IMR-90 (cell line): ENCODE results near the gene PDYN. TPM values are rescaled to one million over a fixed set of nuclear protein-coding genes. Genes with fewer than 3 reads are reported as not detected.

Experiments used
- ATAC-seq: fragments of 200-7000 bp; cut with Tn5 transposase; 2 replicates; pipeline ENCODE4 v1.9.1; 2020; ENCODE audit warnings: low read depth, mild to moderate bottlenecking, moderate library complexity
- BruUV-seq: library from RNA; stranded (reverse); fragments of 400-500 nt; replicated peaks from 2 replicates; lab custom pipeline; 2021; lab: Mats Ljungman, UMichigan
- CTCF ChIA-PET: fragments of 300-600 bp; formaldehyde crosslinking; extraction: SDS; loops from one replicate; lab custom pipeline; 2021; ENCODE audit warnings: antibody characterized with exemption; lab: Yijun Ruan, JAX
- POLR2A ChIA-PET: fragments of 300-600 bp; sonication (Branson Sonifier 250); formaldehyde crosslinking; loops from one replicate; lab custom pipeline; 2022; ENCODE audit warnings: antibody characterized with exemption; ENCODE audit not compliant: unreplicated experiment; lab: Charles Lee
- DNase-seq: peaks from one replicate; pipeline ENCODE4 v3.0.0; 2013
- H2AFZ ChIP-seq: replicated peaks from 2 replicates; pipeline ENCODE3; 2013; ENCODE audit warnings: low read length, mild to moderate bottlenecking; ENCODE audit not compliant: poor library complexity
- H2AK5ac ChIP-seq: 2 replicates; pipeline ENCODE4 v1.6.1; 2013; ENCODE audit warnings: low read depth, low read length, inconsistent platforms
- H2AK9ac ChIP-seq: replicated peaks from 2 replicates; pipeline ENCODE3; 2013; ENCODE audit warnings: mild to moderate bottlenecking, low read depth, low read length, moderate library complexity; ENCODE audit not compliant: poor library complexity
- H2BK120ac ChIP-seq: 2 replicates; pipeline ENCODE4 v1.6.1; 2013; ENCODE audit warnings: low read depth, low read length, inconsistent platforms
- H2BK15ac ChIP-seq: 3 replicates; pipeline ENCODE4 v1.6.1; 2013; ENCODE audit warnings: low read depth, low read length, inconsistent platforms
- H2BK20ac ChIP-seq: 2 replicates; pipeline ENCODE4 v1.6.1; 2013; ENCODE audit warnings: low read depth, mild to moderate bottlenecking, inconsistent platforms, low read length, moderate library complexity
- H2BK5ac ChIP-seq: 2 replicates; pipeline ENCODE4 v1.6.1; 2013; ENCODE audit warnings: mild to moderate bottlenecking, low read depth, low read length, inconsistent platforms; ENCODE audit not compliant: poor library complexity, severe bottlenecking
- H3K14ac ChIP-seq: replicated peaks from 2 replicates; pipeline ENCODE4 v1.6.1; 2013; ENCODE audit warnings: low read depth, low read length, inconsistent platforms
- H3K18ac ChIP-seq: 2 replicates; pipeline ENCODE4 v1.6.1; 2013; ENCODE audit warnings: low read depth, low read length, control low read depth
- H3K23ac ChIP-seq: 2 replicates; pipeline ENCODE4 v1.6.1; 2013; ENCODE audit warnings: low read depth, low read length, inconsistent platforms
- H3K27ac ChIP-seq: 2 replicates; pipeline ENCODE4 v1.5.1; 2013; ENCODE audit warnings: mild to moderate bottlenecking, control low read depth, low read length; ENCODE audit not compliant: insufficient read depth
- H3K27me3 ChIP-seq: 2 replicates; pipeline ENCODE4 v1.6.1; 2013; ENCODE audit warnings: low read length; ENCODE audit not compliant: control insufficient read depth, insufficient read depth
- H3K36me3 ChIP-seq: 2 replicates; pipeline ENCODE4 v1.6.1; 2013; ENCODE audit warnings: low read length, mixed read lengths; ENCODE audit not compliant: control insufficient read depth, insufficient read depth
- H3K4ac ChIP-seq: 2 replicates; pipeline ENCODE4 v1.6.1; 2013; ENCODE audit warnings: low read depth, low read length, inconsistent platforms
- H3K4me1 ChIP-seq: 2 replicates; pipeline ENCODE4 v1.6.1; 2013; ENCODE audit warnings: low read length, mixed read lengths; ENCODE audit not compliant: control insufficient read depth, insufficient read depth
- H3K4me2 ChIP-seq: 2 replicates; pipeline ENCODE4 v1.6.1; 2013; ENCODE audit warnings: low read depth, mild to moderate bottlenecking, control low read depth, low read length, moderate library complexity
- H3K4me3 ChIP-seq: 2 replicates; pipeline ENCODE4 v1.5.1; 2013; ENCODE audit warnings: low read depth, mild to moderate bottlenecking, control low read depth, low read length, moderate library complexity; ENCODE audit not compliant: insufficient read depth
- H3K56ac ChIP-seq: 2 replicates; pipeline ENCODE4 v1.6.1; 2013; ENCODE audit warnings: low read length, inconsistent platforms; ENCODE audit not compliant: insufficient read depth; ENCODE audit errors: extremely low read depth
- H3K79me1 ChIP-seq, 2 experiments: 2 replicates each; pipeline ENCODE4 v1.6.1; 2013; ENCODE audit warnings: low read length in 2 of 2, inconsistent platforms in 1 of 2, low read depth in 1 of 2
- H3K9ac ChIP-seq: 2 replicates; pipeline ENCODE4 v1.6.1; 2013; ENCODE audit warnings: low read depth, low read length, control low read depth
- H3K9me1 ChIP-seq: 2 replicates; pipeline ENCODE4 v1.6.1; 2013; ENCODE audit warnings: low read length, inconsistent platforms; ENCODE audit not compliant: insufficient read depth
- H3K9me3 ChIP-seq: 2 replicates; pipeline ENCODE4 v1.6.1; 2013; ENCODE audit warnings: low read length; ENCODE audit not compliant: control insufficient read depth, insufficient read depth
- H4K20me1 ChIP-seq: 2 replicates; pipeline ENCODE4 v1.6.1; 2013; ENCODE audit warnings: low read length, inconsistent platforms; ENCODE audit not compliant: insufficient read depth
- H4K5ac ChIP-seq: 2 replicates; pipeline ENCODE4 v1.6.1; 2013; ENCODE audit warnings: mild to moderate bottlenecking, low read depth, low read length, control low read depth
- H4K8ac ChIP-seq, 2 experiments: 2 replicates each; pipeline ENCODE4 v1.6.1; 2013; ENCODE audit warnings: low read depth in 2 of 2, low read length in 2 of 2, control low read depth in 1 of 2, inconsistent platforms in 1 of 2
- H4K91ac ChIP-seq: 2 replicates; pipeline ENCODE4 v1.6.1; 2013; ENCODE audit warnings: low read depth, low read length, inconsistent platforms; ENCODE audit not compliant: insufficient read depth
- BHLHE40 ChIP-seq: fragments of 150-350 bp; IDR thresholded peaks from 2 replicates; pipeline ENCODE4 v1.6.1; 2016; ENCODE audit warnings: mild to moderate bottlenecking, low read depth, low read length
- CEBPB ChIP-seq: IDR thresholded peaks from 2 replicates; pipeline ENCODE4 v1.6.1; 2012; ENCODE audit warnings: low read depth, low read length, improper control_type of control experiment
- CHD1 ChIP-seq: IDR thresholded peaks from 2 replicates; pipeline ENCODE4 v1.6.1; 2012; ENCODE audit warnings: low read depth, low read length, improper control_type of control experiment
- FOS ChIP-seq: fragments of 150-350 bp; IDR thresholded peaks from 2 replicates; pipeline ENCODE4 v1.6.1; 2016; ENCODE audit warnings: low read depth, low read length
- MAFK ChIP-seq: IDR thresholded peaks from 2 replicates; pipeline ENCODE4 v1.6.1; 2012; ENCODE audit warnings: low read depth, low read length, improper control_type of control experiment
- MAZ ChIP-seq: IDR thresholded peaks from 2 replicates; pipeline ENCODE4 v1.6.1; 2012; ENCODE audit warnings: low read depth, mild to moderate bottlenecking, low read length, improper control_type of control experiment, moderate library complexity, borderline replicate concordance
- MXI1 ChIP-seq: IDR thresholded peaks from 2 replicates; pipeline ENCODE4 v1.6.1; 2012; ENCODE audit warnings: low read depth, mild to moderate bottlenecking, low read length, moderate library complexity, borderline replicate concordance
- NFE2L2 ChIP-seq: fragments of 150-350 bp; IDR thresholded peaks from 2 replicates; pipeline ENCODE4 v1.6.1; 2016; ENCODE audit warnings: low read depth, mild to moderate bottlenecking, low read length
- POLR2A ChIP-seq: IDR thresholded peaks from 2 replicates; pipeline ENCODE4 v1.6.1; 2012; ENCODE audit warnings: mild to moderate bottlenecking, low read depth, low read length
- RAD21 ChIP-seq: IDR thresholded peaks from 2 replicates; pipeline ENCODE4 v1.6.1; 2012; ENCODE audit warnings: low read length, improper control_type of control experiment
- RCOR1 ChIP-seq: IDR thresholded peaks from 2 replicates; pipeline ENCODE4 v1.6.1; 2012; ENCODE audit warnings: mild to moderate bottlenecking, low read length, improper control_type of control experiment; ENCODE audit not compliant: insufficient replicate concordance
- RFX5 ChIP-seq: IDR thresholded peaks from 2 replicates; pipeline ENCODE4 v1.8.0; 2012; ENCODE audit warnings: low read depth, mild to moderate bottlenecking, low read length, moderate library complexity
- SMC3 ChIP-seq: fragments of 150-350 bp; IDR thresholded peaks from 2 replicates; pipeline ENCODE4 v1.6.1; 2016; ENCODE audit warnings: low read depth, mild to moderate bottlenecking, antibody characterized with exemption, low read length, moderate library complexity
- USF2 ChIP-seq: fragments of 150-350 bp; IDR thresholded peaks from 2 replicates; pipeline ENCODE4 v1.6.1; 2017; ENCODE audit warnings: mild to moderate bottlenecking, antibody characterized with exemption, low read length, low read depth
- WGBS, 2 experiments: methylation state at CpG; one replicate each; pipeline versions ENCODE4 v1.1.5 to v1.1.7; 2013; ENCODE audit warnings: missing lambda C conversion rate in 2 of 2; ENCODE audit not compliant: insufficient read length in 1 of 2; ENCODE audit errors: extremely low coverage in 2 of 2; 5-methylcytosine and 5-hydroxymethylcytosine counted together
- dilution Hi-C: fragments of 300-500 bp; cut with HindIII; formaldehyde crosslinking; loops from one replicate; pipeline ENCODE4 v1.14.3; 2018; ENCODE audit warnings: low sequenced_read_pairs; ENCODE audit not compliant: unreplicated experiment
- in situ Hi-C: fragments of 300-500 bp; cut with MboI; formaldehyde crosslinking; loops from 3 replicates; pipeline ENCODE4 v1.14.3; 2019; ENCODE audit warnings: low sequenced_read_pairs, inconsistent platforms, mixed read lengths
- intact Hi-C: fragments of 100-400 bp; cut with micrococcal nuclease; formaldehyde crosslinking; loops from 2 replicates; pipeline ENCODE4 v1.10.0; 2022
- polyA plus RNA-seq, 3 experiments: library from polyadenylated mRNA; depleted of rRNA; stranded (reverse); fragments of >200 nt; gene quantifications; 2 replicates each; pipeline ENCODE4 v1.2.3, GENCODE V29; 2012; ENCODE audit warnings: low replicate concordance in 1 of 3
- total RNA-seq: library from RNA; depleted of rRNA; stranded (reverse); fragments of >200 nt; gene quantifications from 2 replicates; pipeline ENCODE4 v1.2.3, GENCODE V29; 2012
- TF ChIP-seq, protein P1 (sequence below): fragments of 150-350 bp; IDR thresholded peaks from 2 replicates; pipeline ENCODE4 v1.6.1; 2016; ENCODE audit warnings: low read depth, mild to moderate bottlenecking, low read length, moderate library complexity, borderline replicate concordance
- TF ChIP-seq, protein P2 (sequence below): conservative IDR thresholded peaks from 2 replicates; pipeline ENCODE4 v1.5.1; 2012; ENCODE audit warnings: mild to moderate bottlenecking, low read depth, low read length, improper control_type of control experiment

PDYN gene
- total and polyA plus RNA-seq, 2 of the 4 experiments (the other 2 are of a cell fraction), result not detected

DNA sequence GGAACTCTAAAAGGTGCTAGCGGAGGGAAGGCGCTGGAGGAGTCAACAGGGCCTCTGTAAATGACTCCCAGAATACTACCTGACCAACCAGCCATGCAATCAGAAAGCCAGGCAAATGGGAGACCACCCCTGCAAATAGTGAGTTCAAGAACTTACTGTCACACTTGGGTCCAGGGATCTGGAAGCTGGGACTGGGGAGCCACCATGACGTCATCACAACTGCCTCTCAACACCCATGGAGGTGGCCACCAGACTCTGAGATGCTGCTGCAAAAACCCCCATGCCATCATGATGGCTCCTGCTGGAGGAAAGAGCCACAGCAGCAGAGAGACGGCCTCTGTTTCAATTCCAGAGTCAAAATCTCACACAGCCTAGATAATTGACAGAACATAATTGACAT is 8.5 kb upstream of the PDYN start:
- Histone ChIP-seq H3K9ac (no peak overlapping the region), H3K4ac (no peak overlapping the region), H2BK15ac (no peak overlapping the region), H3K4me3 (no peak overlapping the region), H3K9me3 (no peaks in the 10 kb centered on the region), H3K79me1 (no peaks in the 10 kb centered on the region), H3K18ac (no peak overlapping the region), H4K20me1 (no peaks in the 10 kb centered on the region), H3K23ac (no peak overlapping the region), H2AFZ (no peak overlapping the region), H4K5ac (no peak overlapping the region), H2BK5ac (no peak overlapping the region), H3K14ac (no peak overlapping the region), H2BK120ac (no peak overlapping the region), H3K36me3 (no peaks in the 10 kb centered on the region), H2AK9ac (no peak overlapping the region), H4K91ac (no peak overlapping the region), H3K4me2 (no peak overlapping the region), H2AK5ac (no peak overlapping the region), H3K27ac (no peak overlapping the region), H4K8ac (no peak overlapping the region), H3K9me1 (no peaks in the 10 kb centered on the region), H3K56ac (no peak overlapping the region), H3K27me3 (peaks cover 3% of the 10 kb centered on the region; the same call in 1 of the 2 replicates), H2BK20ac (no peak overlapping the region), H3K4me1 (no peaks in the 10 kb centered on the region)
- BruUV-seq, result no TSS peak
- CTCF ChIA-PET, result no interaction called here
- in situ Hi-C loops (loop anchor here (10.0 kb wide), 1 partner anchor 172 kb away; no protein-coding TSS in a partner anchor), dilution Hi-C loops (no loop called here), intact Hi-C loops (no loop called here)
- DNase-seq, result no peak
- ATAC-seq, result no peak
- no CpG with 5 or more reads among the region's 4 CpGs for WGBS, 2 experiments
- POLR2A ChIA-PET, result no interaction called here
- TF ChIP-seq CHD1 (no peak), FOS (no peak), MAFK (no peak), BHLHE40 (no peak), MXI1 (no peak), USF2 (no peak), CEBPB (no peak), RAD21 (no peak), NFE2L2 (no peak), POLR2A (no peak), RCOR1 (no peak), RFX5 (no peak), MAZ (no peak), SMC3 (no peak)
- TF ChIP-seq, protein P1, sequence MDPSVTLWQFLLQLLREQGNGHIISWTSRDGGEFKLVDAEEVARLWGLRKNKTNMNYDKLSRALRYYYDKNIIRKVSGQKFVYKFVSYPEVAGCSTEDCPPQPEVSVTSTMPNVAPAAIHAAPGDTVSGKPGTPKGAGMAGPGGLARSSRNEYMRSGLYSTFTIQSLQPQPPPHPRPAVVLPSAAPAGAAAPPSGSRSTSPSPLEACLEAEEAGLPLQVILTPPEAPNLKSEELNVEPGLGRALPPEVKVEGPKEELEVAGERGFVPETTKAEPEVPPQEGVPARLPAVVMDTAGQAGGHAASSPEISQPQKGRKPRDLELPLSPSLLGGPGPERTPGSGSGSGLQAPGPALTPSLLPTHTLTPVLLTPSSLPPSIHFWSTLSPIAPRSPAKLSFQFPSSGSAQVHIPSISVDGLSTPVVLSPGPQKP, result no peak
- TF ChIP-seq, protein P2, sequence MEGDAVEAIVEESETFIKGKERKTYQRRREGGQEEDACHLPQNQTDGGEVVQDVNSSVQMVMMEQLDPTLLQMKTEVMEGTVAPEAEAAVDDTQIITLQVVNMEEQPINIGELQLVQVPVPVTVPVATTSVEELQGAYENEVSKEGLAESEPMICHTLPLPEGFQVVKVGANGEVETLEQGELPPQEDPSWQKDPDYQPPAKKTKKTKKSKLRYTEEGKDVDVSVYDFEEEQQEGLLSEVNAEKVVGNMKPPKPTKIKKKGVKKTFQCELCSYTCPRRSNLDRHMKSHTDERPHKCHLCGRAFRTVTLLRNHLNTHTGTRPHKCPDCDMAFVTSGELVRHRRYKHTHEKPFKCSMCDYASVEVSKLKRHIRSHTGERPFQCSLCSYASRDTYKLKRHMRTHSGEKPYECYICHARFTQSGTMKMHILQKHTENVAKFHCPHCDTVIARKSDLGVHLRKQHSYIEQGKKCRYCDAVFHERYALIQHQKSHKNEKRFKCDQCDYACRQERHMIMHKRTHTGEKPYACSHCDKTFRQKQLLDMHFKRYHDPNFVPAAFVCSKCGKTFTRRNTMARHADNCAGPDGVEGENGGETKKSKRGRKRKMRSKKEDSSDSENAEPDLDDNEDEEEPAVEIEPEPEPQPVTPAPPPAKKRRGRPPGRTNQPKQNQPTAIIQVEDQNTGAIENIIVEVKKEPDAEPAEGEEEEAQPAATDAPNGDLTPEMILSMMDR, result no peak
